ENCODE measurements around the gene NLGN1. TPM values are rescaled to one million over a fixed set of nuclear protein-coding genes. Genes with fewer than 3 reads are reported as not detected.

Gene NLGN1
- total RNA-seq, 3 donors from 2014 or later (not counting 1 experiment from before 2014, with no cell fraction given), result not detected

- H3K36me3 ChIP-seq (ENCODE audit: control insufficient read depth, insufficient read depth, low read length), result no peaks in the 10 kb centered on the region
- DNase-seq, result no peak
- intact Hi-C loops (cut with micrococcal nuclease), result no loop called here
- no peak overlapping the region for H3K27ac ChIP-seq (ENCODE audit: low read length)
- Mint-ChIP-seq H3K36me3 (peaks cover 6% of the 10 kb centered on the region), H3K4me3 (no peak overlapping the region), H3K9me3 (peaks cover 2 to 6% of the 10 kb centered on the region in 2 donors), H3K4me1 (no peaks in the 10 kb centered on the region), H3K27me3 (ENCODE audit: low read depth in 2 of 2) (no peaks in the 10 kb centered on the region), H3K27ac (no peak overlapping the region)
- H3K4me3 ChIP-seq (ENCODE audit: low read length), result no peak overlapping the region
- no peaks in the 10 kb centered on the region for H3K27me3 ChIP-seq (ENCODE audit: control insufficient read depth, insufficient read depth, low read length)
- H3K4me1 ChIP-seq (ENCODE audit: control insufficient read depth, insufficient read depth, low read length), result no peaks in the 10 kb centered on the region
- no peaks in the 10 kb centered on the region for H3K9me3 ChIP-seq (ENCODE audit: control insufficient read depth, insufficient read depth, low read length)
- WGBS (ENCODE audit: insufficient coverage), result 78% methylated on average over 1 of the region's 1 CpG
- TF ChIP-seq CTCF (IDR thresholded peaks at IDR 0.05), result no peak
- no peak for ATAC-seq
Observed at GRCh38 chr3:173857154-173857553, 459.6 kb downstream of the NLGN1 start.

GRCh38 chr3:173862701-173863100, 465.2 kb downstream of the NLGN1 start:
- peaks cover 2 to 4% of the 10 kb centered on the region in 2 donors for H3K9me3 Mint-ChIP-seq
- no peaks in the 10 kb centered on the region for H3K36me3 ChIP-seq (ENCODE audit: control insufficient read depth, insufficient read depth, low read length)
- no peaks in the 10 kb centered on the region for H3K36me3 Mint-ChIP-seq
- H3K4me1 Mint-ChIP-seq, result no peaks in the 10 kb centered on the region
- 80% methylated on average over 1 of the region's 1 CpG for WGBS (ENCODE audit: insufficient coverage)
- H3K27me3 Mint-ChIP-seq (ENCODE audit: low read depth in 2 of 2), result no peaks in the 10 kb centered on the region
- H3K4me1 ChIP-seq (ENCODE audit: control insufficient read depth, insufficient read depth, low read length), result no peaks in the 10 kb centered on the region
- no peak overlapping the region for H3K27ac Mint-ChIP-seq
- no peaks in the 10 kb centered on the region for H3K9me3 ChIP-seq (ENCODE audit: control insufficient read depth, insufficient read depth, low read length)
- no peak overlapping the region for H3K4me3 ChIP-seq (ENCODE audit: low read length)
- no peak for ATAC-seq
- no peak for TF ChIP-seq CTCF (IDR thresholded peaks at IDR 0.05)
- no peak overlapping the region for H3K4me3 Mint-ChIP-seq
- DNase-seq, result no peak
- H3K27ac ChIP-seq (ENCODE audit: low read length), result no peak overlapping the region
- intact Hi-C loops (cut with micrococcal nuclease), result no loop called here
- H3K27me3 ChIP-seq (ENCODE audit: control insufficient read depth, insufficient read depth, low read length), result no peaks in the 10 kb centered on the region

- H3K27me3 Mint-ChIP-seq (ENCODE audit: low read depth in 2 of 2), result no peaks in the 10 kb centered on the region
- H3K4me3 Mint-ChIP-seq, result no peak overlapping the region
- H3K27ac ChIP-seq (ENCODE audit: low read length), result no peak overlapping the region
- 67% methylated on average over 2 of the region's 2 CpGs for WGBS (ENCODE audit: insufficient coverage)
- no peak for TF ChIP-seq CTCF (IDR thresholded peaks at IDR 0.05)
- no peaks in the 10 kb centered on the region for H3K36me3 Mint-ChIP-seq
- H3K27me3 ChIP-seq (ENCODE audit: control insufficient read depth, insufficient read depth, low read length), result no peaks in the 10 kb centered on the region
- H3K9me3 ChIP-seq (ENCODE audit: control insufficient read depth, insufficient read depth, low read length), result no peaks in the 10 kb centered on the region
- H3K4me3 ChIP-seq (ENCODE audit: low read length), result no peak overlapping the region
- H3K27ac Mint-ChIP-seq, result no peak overlapping the region
- no peaks in the 10 kb centered on the region for H3K4me1 ChIP-seq (ENCODE audit: control insufficient read depth, insufficient read depth, low read length)
- DNase-seq (no peak), ATAC-seq (no peak)
- intact Hi-C loops (cut with micrococcal nuclease), result no loop called here
- peaks cover 2 to 4% of the 10 kb centered on the region in 2 donors for H3K9me3 Mint-ChIP-seq
- no peaks in the 10 kb centered on the region for H3K4me1 Mint-ChIP-seq
- no peaks in the 10 kb centered on the region for H3K36me3 ChIP-seq (ENCODE audit: control insufficient read depth, insufficient read depth, low read length)
Observed at GRCh38 chr3:173863551-173863950, 466.0 kb downstream of the NLGN1 start.

GRCh38 chr3:173865900-173866498, 468.5 kb downstream of the NLGN1 start:
- Mint-ChIP-seq H3K9me3 (peaks cover 0 to 2% of the 10 kb centered on the region in 2 donors), H3K4me1 (no peaks in the 10 kb centered on the region), H3K36me3 (no peaks in the 10 kb centered on the region), H3K27me3 (ENCODE audit: low read depth in 2 of 2) (no peaks in the 10 kb centered on the region), H3K4me3 (no peak overlapping the region), H3K27ac (no peak overlapping the region)
- DNase-seq, result no peak
- 75% methylated on average over 5 of the region's 7 CpGs for WGBS (ENCODE audit: insufficient coverage)
- no peak overlapping the region for H3K4me3 ChIP-seq (ENCODE audit: low read length)
- TF ChIP-seq CTCF (IDR thresholded peaks at IDR 0.05), result no peak
- intact Hi-C loops (cut with micrococcal nuclease), result no loop called here
- no peak for ATAC-seq
- no peaks in the 10 kb centered on the region for H3K9me3 ChIP-seq (ENCODE audit: control insufficient read depth, insufficient read depth, low read length)
- H3K36me3 ChIP-seq (ENCODE audit: control insufficient read depth, insufficient read depth, low read length), result no peaks in the 10 kb centered on the region
- no peak overlapping the region for H3K27ac ChIP-seq (ENCODE audit: low read length)
- H3K4me1 ChIP-seq (ENCODE audit: control insufficient read depth, insufficient read depth, low read length), result no peaks in the 10 kb centered on the region
- no peaks in the 10 kb centered on the region for H3K27me3 ChIP-seq (ENCODE audit: control insufficient read depth, insufficient read depth, low read length)
